Hematopoietic multipotent progenitor cell treated with erythropoietin and hydrocortisone succinate and interleukin-3 and kit ligand, for 4 days (in vitro differentiated cells): ENCODE data around the gene CAMTA1.

Source experiments
- DNase-seq: peaks from one replicate; pipeline ENCODE4 v3.0.0-alpha.2; 2015

Gene CAMTA1

GRCh38 chr1:7510389-7510931 is 725.2 kb downstream of the CAMTA1 start:
- DNase-seq, result no peak

- no peak for DNase-seq
These were observed 726.1 kb downstream of the CAMTA1 start for GRCh38 chr1:7511381-7511780.

GRCh38 chr1:7513081-7513480 is 727.8 kb downstream of the CAMTA1 start:
- DNase-seq, result no peak

- no peak for DNase-seq
These were observed 729.9 kb downstream of the CAMTA1 start for GRCh38 chr1:7515175-7515574.

- DNase-seq, result no peak
These were observed 730.6 kb downstream of the CAMTA1 start for GRCh38 chr1:7515904-7516303.

- DNase-seq, result no peak
These were observed 731.1 kb downstream of the CAMTA1 start for GRCh38 chr1:7516341-7516740.

GRCh38 chr1:7516929-7517328 is 731.7 kb downstream of the CAMTA1 start:
- no peak for DNase-seq

- DNase-seq, result no peak
These were observed 732.5 kb downstream of the CAMTA1 start for GRCh38 chr1:7517611-7518330.

- no peak for DNase-seq
These were observed 733.2 kb downstream of the CAMTA1 start for GRCh38 chr1:7518411-7518810.

GRCh38 chr1:7519181-7519860 is 734.1 kb downstream of the CAMTA1 start:
- no peak for DNase-seq

GRCh38 chr1:7519861-7520395 is 734.7 kb downstream of the CAMTA1 start:
- no peak for DNase-seq

- DNase-seq, result no peak
These were observed 735.2 kb downstream of the CAMTA1 start for GRCh38 chr1:7520496-7520895.

GRCh38 chr1:7524341-7525337 is 739.4 kb downstream of the CAMTA1 start:
- DNase-seq, result no peak

GRCh38 chr1:7525338-7526063 is 740.2 kb downstream of the CAMTA1 start:
- no peak for DNase-seq

- DNase-seq, result no peak
These were observed 741.1 kb downstream of the CAMTA1 start for GRCh38 chr1:7526196-7526866.

GRCh38 chr1:7526867-7527732 is 741.8 kb downstream of the CAMTA1 start:
- DNase-seq, result no peak

GRCh38 chr1:7527733-7528045 is 742.4 kb downstream of the CAMTA1 start:
- no peak for DNase-seq

GRCh38 chr1:7528386-7529198 is 743.3 kb downstream of the CAMTA1 start:
- no peak for DNase-seq

- DNase-seq, result no peak
These were observed 744.7 kb downstream of the CAMTA1 start for GRCh38 chr1:7529917-7530316.
